Non-pigmented ciliary epithelial cell (primary cell): ENCODE results near the gene CLCNKB.
A peak's percentile ranks its signal among the peaks of the same experiment; 100 is the strongest.
"Not testable (repeated sequence)": the region's sequence is repeated elsewhere in the genome, so short reads cannot be mapped to it uniquely, and the experiment has no call there.

Source experiments
- DNase-seq: peaks from one replicate; pipeline ENCODE4 v3.0.0-alpha.2; 2010; ENCODE audit warnings: low read depth

The CLCNKB gene

GRCh38 chr1:16033103-16033632 is 10.4 kb upstream of the CLCNKB start:
- DNase-seq: not testable (repeated sequence)

- DNase-seq: not testable (repeated sequence)
Measured at GRCh38 chr1:16036461-16036860, 7.1 kb upstream of the CLCNKB start.

- no peak for DNase-seq
Measured at GRCh38 chr1:16038620-16038912, 5.0 kb upstream of the CLCNKB start.

- not testable (repeated sequence) for DNase-seq
Measured at GRCh38 chr1:16039871-16040270, 3.7 kb upstream of the CLCNKB start.

GRCh38 chr1:16041200-16041599 is 2.4 kb upstream of the CLCNKB start:
- DNase-seq: no peak

GRCh38 chr1:16042096-16042495 is 1.5 kb upstream of the CLCNKB start:
- DNase-seq: no peak

GRCh38 chr1:16042654-16043053 is 928 bp upstream of the CLCNKB start:
- not testable (repeated sequence) for DNase-seq

- DNase-seq: no peak
Measured at GRCh38 chr1:16043950-16044349, 368 bp downstream of the CLCNKB start.

- DNase-seq: no peak
Measured at GRCh38 chr1:16046842-16047241, 3.3 kb downstream of the CLCNKB start.

GRCh38 chr1:16047791-16048475 is 4.4 kb downstream of the CLCNKB start:
- no peak for DNase-seq

GRCh38 chr1:16048573-16049189 is 5.1 kb downstream of the CLCNKB start:
- DNase-seq: no peak

- DNase-seq: no peak
Measured at GRCh38 chr1:16050328-16050727, 6.7 kb downstream of the CLCNKB start.

GRCh38 chr1:16051039-16051438 is 7.5 kb downstream of the CLCNKB start:
- DNase-seq: no peak

- not testable (repeated sequence) for DNase-seq
Measured at GRCh38 chr1:16051949-16052348, 8.4 kb downstream of the CLCNKB start.

- DNase-seq: no peak
Measured at GRCh38 chr1:16053781-16054502, 10.4 kb downstream of the CLCNKB start.

- no peak for DNase-seq
Measured at GRCh38 chr1:16054598-16055540, 11.3 kb downstream of the CLCNKB start.

- peak; percentile 35 for DNase-seq
Measured at GRCh38 chr1:16055613-16056520, 12.3 kb downstream of the CLCNKB start.

GRCh38 chr1:16056521-16056912 is 12.9 kb downstream of the CLCNKB start:
- DNase-seq: not testable (repeated sequence)

- not testable (repeated sequence) for DNase-seq
Measured at GRCh38 chr1:16057314-16057915, 13.8 kb downstream of the CLCNKB start.

- DNase-seq: not testable (repeated sequence)
Measured at GRCh38 chr1:16058394-16059120, 15.0 kb downstream of the CLCNKB start.
